B cell (primary cell): ENCODE data around the gene DSN1. TPM values are rescaled to one million over a fixed set of nuclear protein-coding genes. Genes with fewer than 3 reads are reported as not detected.

Experiments used
- ATAC-seq: fragments of 200-7000 bp; cut with Tn5 transposase; one replicate; pipeline ENCODE4 v1.10.0; 2021; ENCODE audit warnings: low read depth, mild to moderate bottlenecking, moderate number of reproducible peaks, moderate library complexity
- CTCF ChIA-PET: fragments of 350-600 bp; sonication (Branson Sonifier 250); formaldehyde crosslinking; loops from one replicate; lab custom pipeline; 2021; ENCODE audit warnings: antibody characterized with exemption, inconsistent platforms; lab: Charles Lee
- POLR2A ChIA-PET: fragments of 350-600 bp; sonication (Branson Sonifier 250); formaldehyde crosslinking; loops from one replicate; lab custom pipeline; 2021; ENCODE audit warnings: antibody characterized with exemption; lab: Charles Lee
- DNase-seq: peaks from one replicate; pipeline ENCODE4 v3.0.0; 2013
- H2AFZ ChIP-seq: 2 replicates; pipeline ENCODE4 v1.6.1; 2012; ENCODE audit warnings: mild to moderate bottlenecking, low read depth, low read length; ENCODE audit not compliant: insufficient read depth, poor library complexity, severe bottlenecking
- H3K27ac ChIP-seq, 2 donors: 1 replicate in 1 of 2; 2 replicates in 1 of 2; pipeline ENCODE4 v1.5.1; 2012 to 2013; ENCODE audit warnings: low read length in 2 of 2, mild to moderate bottlenecking in 2 of 2, moderate library complexity in 1 of 2
- H3K27me3 ChIP-seq, 4 experiments: fragments of 200-600 bp in 1 of 4; sonication (generic) in 1 of 4; replicated peaks in 1 of 4; 1 replicate in 2 of 4; 2 replicates in 2 of 4; pipeline versions ENCODE4 v1.6.1 to v1.7.0; 2013 to 2016; ENCODE audit warnings: low read length in 3 of 4, mild to moderate bottlenecking in 2 of 4, mixed read lengths in 1 of 4, moderate library complexity in 1 of 4; ENCODE audit not compliant: insufficient read depth in 4 of 4, control insufficient read depth in 3 of 4; ENCODE audit errors: control extremely low read depth in 1 of 4
- H3K36me3 ChIP-seq, 2 experiments: replicated peaks in 1 of 2; 1 replicate in 1 of 2; 2 replicates in 1 of 2; pipeline versions ENCODE4 v1.6.1 to v1.7.1; 2013; ENCODE audit warnings: low read length in 1 of 2; ENCODE audit not compliant: insufficient read depth in 2 of 2, control insufficient read depth in 1 of 2; ENCODE audit errors: control extremely low read depth in 1 of 2, extremely low read depth in 1 of 2
- H3K4me1 ChIP-seq, 2 donors: fragments of 200-600 bp in 1 of 2; sonication (generic) in 1 of 2; 1 replicate in 1 of 2; 2 replicates in 1 of 2; pipeline versions ENCODE4 v1.5.1 to v1.6.1; 2013 to 2017; ENCODE audit warnings: low read length in 2 of 2; ENCODE audit not compliant: control insufficient read depth in 2 of 2, insufficient read depth in 2 of 2
- H3K4me2 ChIP-seq: replicated peaks from 2 replicates; pipeline ENCODE3; 2012; ENCODE audit warnings: mild to moderate bottlenecking, low read depth, low read length; ENCODE audit not compliant: poor library complexity, severe bottlenecking
- H3K4me3 ChIP-seq, 5 experiments: fragments of 200-600 bp in 1 of 5; sonication (generic) in 1 of 5; 1 replicate in 3 of 5; 2 replicates in 2 of 5; pipeline versions ENCODE4 v1.5.1 to v1.7.0; 2011 to 2016; ENCODE audit warnings: low read length in 4 of 5, mild to moderate bottlenecking in 4 of 5, low read depth in 2 of 5, control low read depth in 1 of 5, moderate library complexity in 1 of 5; ENCODE audit not compliant: insufficient read depth in 1 of 5; ENCODE audit errors: control extremely low read depth in 1 of 5, extremely low read depth in 1 of 5
- H3K79me2 ChIP-seq: fragments of 200-600 bp; sonication (generic); one replicate; pipeline ENCODE4 v1.6.0; 2016; ENCODE audit warnings: low read length; ENCODE audit not compliant: control insufficient read depth, insufficient read depth
- H3K9ac ChIP-seq: fragments of 200-600 bp; sonication (generic); 2 replicates; pipeline ENCODE4 v1.6.1; 2017; ENCODE audit warnings: mild to moderate bottlenecking, low read length, moderate library complexity
- H3K9me3 ChIP-seq, 3 donors: one replicate each; pipeline versions ENCODE4 v1.6.1 to v1.7.1; 2013; ENCODE audit warnings: low read length in 2 of 3; ENCODE audit not compliant: control insufficient read depth in 2 of 3, insufficient read depth in 1 of 3; ENCODE audit errors: control extremely low read depth in 1 of 3
- H4K20me1 ChIP-seq: 2 replicates; pipeline ENCODE4 v1.6.0; 2012; ENCODE audit warnings: mild to moderate bottlenecking, low read length; ENCODE audit not compliant: insufficient read depth, control insufficient read depth, poor library complexity, severe bottlenecking
- H3K27ac Mint-ChIP-seq: one replicate; pipeline ENCODE4 v1.8.0; 2021; ENCODE audit warnings: mixed read lengths
- H3K27me3 Mint-ChIP-seq: one replicate; pipeline ENCODE4 v1.8.0; 2021; ENCODE audit warnings: mixed read lengths
- H3K4me1 Mint-ChIP-seq: one replicate; pipeline ENCODE4 v1.8.0; 2021; ENCODE audit warnings: mixed read lengths
- H3K4me3 Mint-ChIP-seq: one replicate; pipeline ENCODE4 v1.8.0; 2021; ENCODE audit warnings: mixed read lengths
- H3K9me3 Mint-ChIP-seq: one replicate; pipeline ENCODE4 v1.8.0; 2022; ENCODE audit warnings: mixed read lengths; ENCODE audit not compliant: insufficient read depth
- CTCF ChIP-seq: fragments of 200-600 bp; IDR thresholded peaks from one replicate; pipeline ENCODE4 v1.8.0; 2022; ENCODE audit warnings: antibody characterized with exemption, mild to moderate bottlenecking
- EZH2 ChIP-seq: IDR thresholded peaks from 2 replicates; pipeline ENCODE4 v1.6.1; 2012; ENCODE audit warnings: borderline replicate concordance, low read depth, mild to moderate bottlenecking, moderate library complexity, low read length; ENCODE audit not compliant: insufficient read depth, poor library complexity, severe bottlenecking
- WGBS: methylation state at CpG from one replicate; pipeline ENCODE4 v1.1.5; 2013; ENCODE audit warnings: missing lambda C conversion rate; ENCODE audit not compliant: insufficient coverage; 5-methylcytosine and 5-hydroxymethylcytosine counted together
- intact Hi-C: fragments of 100-400 bp; cut with micrococcal nuclease; formaldehyde crosslinking; loops from one replicate; pipeline ENCODE4 v1.10.0; 2022
- polyA plus RNA-seq: library from polyadenylated mRNA; depleted of rRNA; stranded (reverse); fragments of >200 nt; gene quantifications from 2 replicates; pipeline ENCODE4 v1.2.3, GENCODE V29; 2012
- total RNA-seq, 2 donors: library from RNA; stranded (reverse); fragments of 120-200 nt in 1 of 2; gene quantifications; 1 replicate in 1 of 2; 2 replicates in 1 of 2; pipeline versions ENCODE4 v1.2.3 to v1.2.4, GENCODE V29; 2013 to 2022

Gene DSN1
- total and polyA plus RNA-seq, 2 donors (not counting 1 experiment from before 2014, with no cell fraction given): 13.2 to 17.1 TPM

- no peak for ATAC-seq
- no peaks in the 10 kb centered on the region for H3K27me3 Mint-ChIP-seq
- Histone ChIP-seq H4K20me1 (no peaks in the 10 kb centered on the region), H3K79me2 (no peaks in the 10 kb centered on the region), H2AFZ (no peak overlapping the region), H3K9me3 (no peaks in the 10 kb centered on the region), H3K9ac (no peak overlapping the region), H3K27me3 (no peaks in the 10 kb centered on the region), H3K4me3 (no peak overlapping the region), H3K27ac (no peak overlapping the region), H3K4me2 (no peak overlapping the region), H3K4me1 (no peaks in the 10 kb centered on the region), H3K36me3 (peaks cover 0 to 18% of the 10 kb centered on the region in 2 experiments)
- POLR2A ChIA-PET: no interaction called here
- intact Hi-C loops: no loop called here
- WGBS: 100% methylated on average over 1 of the region's 1 CpG
- no peak for DNase-seq
- H3K4me1 Mint-ChIP-seq: peaks cover 3% of the 10 kb centered on the region
- no peak for TF ChIP-seq EZH2
- no peak for TF ChIP-seq CTCF
- no peaks in the 10 kb centered on the region for H3K9me3 Mint-ChIP-seq
- H3K4me3 Mint-ChIP-seq: no peak overlapping the region
- CTCF ChIA-PET: interaction anchor here (2.4 kb wide), 1 partner anchor 9 kb away, joined by 9 read pairs; no protein-coding TSS in a partner anchor
- H3K27ac Mint-ChIP-seq: no peak overlapping the region
Observed at GRCh38 chr20:36818185-36818584, 44.6 kb upstream of the DSN1 start.

- DNase-seq (no peak), ATAC-seq (no peak)
- intact Hi-C loops: no loop called here
- Histone ChIP-seq H3K4me2 (no peak overlapping the region), H3K79me2 (peaks cover 6% of the 10 kb centered on the region), H3K27me3 (no peaks in the 10 kb centered on the region), H2AFZ (no peak overlapping the region), H3K4me3 (no peak overlapping the region), H3K4me1 (no peaks in the 10 kb centered on the region), H3K27ac (no peak overlapping the region), H4K20me1 (no peaks in the 10 kb centered on the region), H3K9ac (no peak overlapping the region), H3K36me3 (peaks cover 0 to 21% of the 10 kb centered on the region in 2 experiments), H3K9me3 (no peaks in the 10 kb centered on the region)
- ChIA-PET CTCF (interaction anchor here (2.4 kb wide), 1 partner anchor 9 kb away, joined by 9 read pairs; no protein-coding TSS in a partner anchor), POLR2A (no interaction called here)
- Mint-ChIP-seq H3K27me3 (no peaks in the 10 kb centered on the region), H3K4me3 (no peak overlapping the region), H3K4me1 (peaks cover 3% of the 10 kb centered on the region), H3K27ac (no peak overlapping the region), H3K9me3 (no peaks in the 10 kb centered on the region)
- TF ChIP-seq EZH2 (no peak), CTCF (no peak)
- WGBS: 100% methylated on average over 1 of the region's 3 CpGs
Observed at GRCh38 chr20:36817496-36817895, 43.9 kb upstream of the DSN1 start.
